Stimulated activated CD4-positive, alpha-beta T cell treated with anti-CD3 and anti-CD28 coated beads, Interleukin-12 subunit alpha, Interleukin-12 subunit beta, amount 100 ng/mL, for 4 hours (primary cell): ENCODE results near the gene MSRB1.
"Not testable (repeated sequence)": the region's sequence is repeated elsewhere in the genome, so short reads cannot be mapped to it uniquely, and the experiment has no call there.

Source experiments
- DNase-seq: peaks from one replicate; pipeline ENCODE4 v3.0.0-alpha.2; 2020

MSRB1 gene

DNA sequence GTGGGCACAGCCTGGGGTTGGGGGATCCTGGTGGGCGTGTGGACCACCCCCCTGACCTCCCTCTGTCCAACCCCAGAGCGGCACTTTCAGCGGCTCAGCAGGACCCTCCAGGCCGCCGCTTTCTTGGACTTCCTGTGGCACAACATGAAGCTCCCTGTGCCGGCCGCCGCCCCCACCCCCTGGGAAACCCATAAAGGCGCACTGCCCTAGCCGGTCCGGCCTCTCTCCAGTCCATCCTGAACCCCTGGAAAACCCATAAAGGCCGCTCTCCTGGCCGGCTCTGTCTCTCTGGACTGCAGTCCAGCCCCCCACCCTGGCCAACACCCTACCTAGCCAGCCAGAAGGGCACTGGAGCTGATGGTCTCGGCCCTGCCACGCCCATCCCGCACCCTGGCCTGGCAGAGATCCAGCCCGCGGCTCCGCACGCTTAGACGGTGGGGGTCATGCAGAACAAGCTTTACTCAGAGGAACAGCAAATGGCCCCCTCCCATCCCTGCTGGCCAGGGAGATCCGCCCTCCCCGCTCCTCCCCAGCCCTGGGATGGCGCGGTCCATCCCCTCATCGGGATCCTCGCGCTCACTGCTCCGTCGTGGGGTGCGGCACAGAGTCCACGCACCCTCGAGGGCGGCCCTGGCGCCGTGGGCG is 35.6 kb upstream of the MSRB1 start:
- no peak for DNase-seq

DNA sequence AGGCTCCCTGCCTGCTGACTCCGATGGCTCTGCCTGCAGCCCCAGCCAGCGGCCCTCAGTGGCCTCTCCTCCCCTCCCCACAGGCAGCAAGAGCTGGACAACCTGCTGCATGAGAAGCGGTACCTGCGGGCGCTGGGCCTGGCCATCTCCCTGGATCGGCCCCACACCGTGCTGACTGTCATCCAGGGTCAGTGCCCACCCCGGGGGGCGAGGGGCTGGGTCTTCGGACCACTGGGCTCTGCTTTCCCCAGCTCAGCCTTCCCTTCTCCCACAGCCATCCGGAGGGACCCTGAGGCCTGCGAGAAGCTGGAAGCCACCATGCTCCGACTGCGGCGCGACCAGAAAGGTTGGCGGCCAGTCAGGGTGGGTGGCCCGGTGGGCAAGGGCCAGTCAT is 34.9 kb upstream of the MSRB1 start:
- DNase-seq = no peak

DNA sequence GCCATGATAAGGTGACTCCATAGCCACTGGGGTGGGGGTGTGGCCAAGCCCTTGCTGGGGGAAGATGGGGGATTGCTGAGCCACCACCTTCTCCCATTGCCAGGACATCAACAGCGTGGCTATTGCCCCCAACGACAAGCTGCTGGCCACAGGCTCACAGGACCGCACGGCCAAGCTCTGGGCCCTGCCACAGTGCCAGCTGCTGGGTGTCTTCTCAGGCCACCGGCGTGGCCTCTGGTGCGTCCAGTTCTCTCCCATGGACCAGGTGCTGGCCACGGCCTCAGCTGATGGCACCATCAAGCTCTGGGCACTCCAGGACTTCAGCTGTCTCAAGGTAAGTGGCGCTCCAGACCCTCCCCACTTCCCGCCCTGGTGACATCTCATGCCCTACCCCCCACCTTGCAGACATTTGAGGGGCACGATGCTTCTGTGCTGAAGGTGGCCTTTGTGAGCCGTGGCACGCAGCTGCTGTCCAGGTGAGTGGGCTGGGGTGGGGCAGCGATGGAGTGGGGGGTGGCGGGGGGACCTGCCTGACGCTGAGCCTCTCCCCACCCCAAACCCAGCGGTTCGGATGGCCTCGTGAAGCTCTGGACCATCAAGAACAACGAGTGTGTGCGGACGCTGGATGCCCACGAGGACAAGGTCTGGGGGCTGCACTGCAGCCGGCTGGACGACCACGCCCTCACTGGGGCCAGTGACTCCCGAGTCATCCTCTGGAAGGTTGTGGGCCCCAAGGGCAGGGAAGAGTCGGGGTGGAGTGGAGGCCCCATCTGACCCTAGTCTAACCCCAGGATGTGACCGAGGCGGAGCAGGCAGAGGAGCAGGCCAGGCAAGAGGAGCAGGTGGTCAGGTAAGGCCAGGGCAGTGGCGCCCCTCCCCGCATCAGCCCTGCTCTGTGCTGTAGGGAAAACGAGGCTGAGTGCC is 34.2 kb upstream of the MSRB1 start:
- no peak for DNase-seq

DNA sequence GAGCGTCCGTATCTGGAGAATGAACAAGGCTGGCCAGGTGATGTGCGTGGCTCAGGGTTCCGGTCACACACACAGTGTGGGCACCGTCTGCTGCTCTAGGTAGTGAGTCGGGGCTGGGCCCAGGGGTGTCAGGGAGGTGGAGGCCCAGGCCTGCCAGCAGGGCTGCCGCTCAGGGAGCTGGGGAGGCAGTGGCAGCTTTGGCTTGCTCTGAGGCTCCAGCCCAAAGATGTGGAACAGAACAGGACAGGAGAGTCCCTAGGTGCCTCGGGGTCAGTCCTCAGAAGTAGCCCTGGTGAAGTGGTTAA is 33.2 kb upstream of the MSRB1 start:
- DNase-seq = no peak

DNA sequence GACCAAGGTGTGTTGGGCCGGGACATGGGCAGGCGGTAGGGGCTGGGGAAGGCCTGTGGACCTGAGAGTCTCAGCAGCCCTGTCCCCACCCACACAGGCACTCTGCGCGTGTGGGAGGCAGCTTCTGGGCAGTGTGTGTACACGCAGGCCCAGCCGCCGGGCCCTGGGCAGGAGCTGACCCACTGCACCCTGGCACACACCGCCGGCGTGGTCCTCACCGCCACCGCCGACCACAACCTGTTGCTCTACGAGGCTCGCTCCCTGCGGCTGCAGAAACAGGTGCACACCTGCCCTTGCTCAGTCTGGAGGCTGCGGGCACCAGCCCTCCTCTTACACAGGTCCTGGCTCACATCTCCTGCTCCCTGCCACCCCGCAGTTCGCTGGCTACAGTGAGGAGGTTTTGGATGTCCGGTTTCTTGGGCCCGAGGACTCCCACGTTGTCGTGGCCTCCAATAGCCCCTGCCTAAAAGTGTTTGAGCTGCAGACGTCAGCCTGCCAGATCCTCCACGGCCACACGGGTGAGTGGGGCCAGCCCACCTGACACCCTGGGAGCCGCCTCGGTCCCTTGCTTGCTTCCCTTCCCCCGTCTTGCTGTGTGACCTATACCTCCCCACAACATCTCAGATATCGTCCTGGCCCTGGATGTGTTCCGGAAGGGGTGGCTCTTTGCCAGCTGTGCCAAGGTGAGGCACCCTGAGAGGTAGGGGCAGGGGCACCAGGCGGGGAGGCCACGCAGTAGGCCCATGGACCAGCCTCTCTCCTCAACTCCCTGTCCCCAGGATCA is 32.6 kb upstream of the MSRB1 start:
- no peak for DNase-seq

DNA sequence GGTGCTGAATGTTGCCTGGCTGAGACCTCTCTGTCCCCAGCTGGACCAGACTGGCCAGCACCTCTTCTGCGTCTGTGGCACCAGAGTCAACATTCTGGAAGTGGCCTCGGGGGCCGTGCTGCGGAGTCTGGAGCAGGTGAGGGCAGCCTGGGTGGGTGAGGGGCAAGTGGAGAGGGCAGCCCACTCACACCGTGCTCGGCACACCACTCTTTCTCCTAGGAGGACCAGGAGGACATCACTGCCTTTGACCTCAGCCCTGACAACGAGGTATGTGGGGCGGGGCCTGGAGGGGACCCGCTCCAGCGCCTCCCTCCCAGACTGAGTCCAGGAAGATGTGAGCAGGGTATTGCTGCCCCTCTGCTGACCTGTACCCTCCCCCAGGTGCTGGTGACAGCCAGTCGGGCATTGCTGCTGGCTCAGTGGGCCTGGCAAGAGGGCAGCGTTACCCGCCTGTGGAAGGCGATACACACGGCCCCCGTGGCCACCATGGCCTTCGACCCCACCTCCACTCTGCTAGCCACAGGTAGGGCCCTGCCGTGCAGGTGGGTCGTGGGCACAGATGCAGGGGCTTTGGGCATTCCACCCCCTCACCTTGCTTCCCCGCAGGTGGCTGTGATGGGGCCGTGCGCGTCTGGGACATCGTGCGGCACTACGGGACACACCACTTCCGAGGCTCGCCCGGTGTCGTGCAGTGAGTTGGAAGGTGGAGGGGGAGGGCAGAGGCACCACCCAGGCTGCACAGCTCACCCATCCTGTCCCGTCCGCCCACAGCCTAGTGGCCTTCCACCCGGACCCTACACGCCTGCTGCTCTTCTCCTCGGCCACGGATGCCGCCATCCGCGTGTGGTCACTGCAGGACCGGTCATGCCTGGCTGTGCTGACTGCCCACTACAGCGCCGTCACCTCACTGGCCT is 31.4 kb upstream of the MSRB1 start:
- no peak for DNase-seq

DNA sequence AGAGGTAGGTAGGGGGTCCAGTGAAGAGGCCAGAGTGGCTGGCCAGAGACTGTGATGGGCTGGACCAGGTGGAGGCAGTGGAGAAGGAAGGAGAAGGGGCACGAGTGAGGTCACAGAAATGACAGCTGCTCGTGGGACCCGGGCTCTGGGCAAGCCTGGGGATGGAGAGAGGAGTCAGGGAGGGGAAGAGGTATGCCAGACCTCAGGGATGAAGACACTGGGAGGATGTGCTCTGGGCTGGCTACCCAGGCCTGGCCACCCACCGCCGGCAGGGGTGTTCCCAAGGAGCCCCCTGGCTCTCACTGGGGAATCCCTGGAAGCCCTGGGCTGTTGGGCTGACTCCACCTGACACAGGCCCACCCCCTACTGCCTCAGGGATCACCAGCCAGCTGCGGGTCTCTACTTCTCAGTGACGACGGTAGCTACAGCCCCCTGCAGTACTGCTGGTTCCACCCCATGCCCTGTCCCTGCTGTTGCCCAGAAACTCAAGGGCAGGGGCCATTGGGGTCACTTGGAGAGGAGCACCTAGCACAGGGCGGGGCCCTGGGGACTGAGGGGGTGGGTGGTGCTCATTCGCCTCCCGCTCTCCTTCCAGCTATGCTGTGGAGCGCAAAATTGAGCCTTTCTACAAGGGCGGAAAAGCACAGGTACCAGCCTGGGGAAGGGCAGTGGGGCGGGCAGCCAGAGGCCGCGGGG is 30.6 kb upstream of the MSRB1 start:
- no peak for DNase-seq

DNA sequence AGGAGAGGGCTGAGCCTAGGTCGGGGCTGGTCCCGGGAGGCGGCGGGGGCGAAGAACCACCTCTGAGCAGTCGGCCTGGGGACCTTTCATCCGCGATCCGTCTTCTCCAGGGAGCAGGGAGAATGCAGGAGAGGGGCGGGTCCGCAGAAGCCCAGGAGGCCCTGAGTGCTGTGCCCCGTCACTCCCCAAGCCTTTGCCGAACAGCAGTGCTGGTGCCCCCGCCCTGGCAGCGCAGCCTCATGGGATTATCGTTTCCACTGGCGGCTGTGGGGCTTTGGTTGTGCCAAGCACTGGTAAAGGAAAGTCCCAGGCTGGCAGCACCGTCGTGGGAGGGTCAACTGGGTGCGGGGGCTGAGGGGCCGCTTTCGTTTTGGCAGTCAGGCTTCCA is 29.5 kb upstream of the MSRB1 start:
- no peak for DNase-seq

DNA sequence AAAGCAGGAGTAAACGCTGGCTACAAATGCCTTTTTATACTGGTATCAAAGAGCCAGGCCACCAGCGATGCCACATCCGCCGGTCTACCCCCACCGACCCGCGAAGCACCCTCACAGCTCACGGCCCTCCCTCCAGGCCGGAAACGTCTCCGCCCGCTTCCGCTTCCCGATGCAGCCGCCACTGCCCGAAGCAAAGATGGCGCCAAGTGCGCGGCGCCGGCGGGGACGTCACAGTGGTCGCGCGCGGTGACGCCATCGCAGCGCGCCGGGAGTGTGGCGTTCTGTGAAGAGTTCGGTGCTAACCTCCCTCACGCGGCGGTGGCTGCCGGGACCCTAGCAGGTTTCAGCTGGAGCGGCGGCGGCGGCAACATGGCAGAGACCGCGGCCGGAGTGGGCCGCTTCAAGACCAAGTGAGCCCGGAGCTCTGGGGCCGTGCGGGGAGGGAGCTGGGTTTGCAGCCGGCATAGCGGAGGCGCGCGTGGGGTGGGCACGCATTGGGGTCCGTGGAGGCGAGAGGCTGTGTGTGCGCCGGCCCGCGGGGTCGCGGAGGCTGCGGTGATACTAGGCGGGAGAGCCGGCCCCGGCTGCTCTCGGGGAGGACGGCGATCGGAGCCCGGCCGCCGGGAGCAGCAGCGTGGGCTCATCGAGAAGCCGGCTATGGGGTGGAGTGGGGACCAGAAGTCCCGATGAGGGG is 28.9 kb upstream of the MSRB1 start, which contains the start of gene TBL3:
TSS of gene TBL3 (plus strand) at position 258 of the 694 bp plus-strand sequence. CDS start at position 370, 112 bp downstream.
- peak; percentile 94 for DNase-seq

DNA sequence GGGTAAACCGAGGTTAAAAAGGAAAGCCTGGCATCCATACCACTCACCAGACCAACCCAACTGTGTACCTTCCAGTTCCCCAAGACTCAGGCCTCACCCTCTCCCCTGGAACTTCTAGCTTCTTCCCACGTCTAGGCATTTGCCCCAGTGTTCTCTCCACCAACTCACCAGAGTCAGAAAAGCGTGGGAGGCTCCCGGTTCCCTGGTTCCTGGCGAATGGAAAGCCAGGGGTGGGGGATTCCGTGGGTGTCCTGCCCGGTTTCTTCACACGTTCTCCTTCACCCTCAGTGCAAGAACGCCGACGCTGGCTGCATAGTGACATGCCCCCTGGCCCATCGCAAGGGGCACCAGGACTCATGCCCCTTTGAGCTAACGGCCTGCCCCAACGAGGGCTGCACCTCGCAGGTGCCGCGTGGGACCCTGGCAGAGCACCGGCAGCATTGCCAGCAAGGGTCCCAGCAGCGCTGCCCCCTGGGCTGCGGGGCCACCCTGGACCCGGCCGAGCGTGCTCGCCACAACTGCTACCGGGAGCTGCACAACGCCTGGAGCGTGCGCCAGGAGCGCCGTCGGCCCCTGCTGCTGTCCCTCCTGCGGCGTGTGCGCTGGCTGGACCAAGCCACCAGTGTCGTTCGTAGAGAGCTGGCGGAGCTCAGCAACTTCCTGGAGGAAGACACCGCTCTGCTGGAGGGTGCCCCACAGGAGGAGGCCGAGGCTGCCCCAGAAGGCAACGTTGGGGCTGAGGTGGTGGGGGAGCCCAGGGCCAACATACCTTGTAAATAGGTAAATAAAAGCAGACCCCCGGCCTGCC is 25.4 kb upstream of the MSRB1 start:
- DNase-seq = no peak

DNA sequence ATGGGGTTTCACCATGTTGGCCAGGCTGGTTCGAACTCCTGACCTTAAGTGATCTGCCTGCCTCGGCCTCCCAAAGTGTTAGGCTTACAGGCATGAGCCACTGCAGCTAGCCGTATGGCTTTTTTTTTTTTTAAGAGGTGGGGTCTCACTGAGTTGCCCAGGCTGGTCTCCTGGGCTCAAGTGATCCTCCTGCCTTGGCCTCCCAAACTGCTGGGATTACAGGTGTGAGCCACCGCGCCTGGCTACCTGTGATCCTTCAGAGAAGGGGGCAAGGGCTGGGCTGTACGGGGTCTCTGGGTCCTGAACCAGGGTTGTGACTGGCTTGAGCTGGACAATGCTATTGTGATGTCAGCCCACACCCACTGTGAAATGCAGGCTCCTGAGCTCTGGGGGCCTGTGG is 23.5 kb upstream of the MSRB1 start, which contains the start of gene RNF151:
TSS of gene RNF151 (plus strand) at position 397 of the 400 bp plus-strand sequence. CDS start 26 bp downstream, outside the sequence.
- DNase-seq = no peak

DNA sequence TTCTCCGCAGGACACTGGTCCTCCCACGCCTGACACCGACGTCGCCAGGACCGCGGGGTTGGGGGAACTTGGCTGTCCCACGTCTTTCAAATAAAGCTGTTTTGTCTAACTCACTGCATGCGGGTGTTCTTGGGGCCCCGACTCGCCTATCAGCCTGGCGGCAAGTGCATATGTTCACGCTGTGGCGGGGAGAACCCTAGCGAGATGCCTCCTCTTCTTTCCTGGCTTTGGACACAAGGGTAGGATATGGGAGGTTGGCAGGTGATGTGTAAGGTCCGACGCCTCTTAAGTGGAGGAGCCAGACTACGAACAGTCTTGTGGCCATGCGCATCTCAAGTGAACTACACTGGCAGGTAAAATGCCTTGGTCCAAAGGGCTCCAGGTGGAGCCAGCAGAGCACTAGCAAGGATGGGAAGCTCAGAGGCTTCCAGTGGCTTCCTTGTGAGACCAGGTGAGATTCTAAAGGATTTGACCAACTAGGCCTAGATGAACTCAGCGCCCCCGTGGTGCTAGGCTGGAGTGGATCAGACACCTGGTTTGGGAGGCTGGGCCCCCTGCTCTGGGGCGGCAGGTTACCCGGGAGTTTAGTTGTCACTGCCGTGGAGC is 22.5 kb upstream of the MSRB1 start:
- no peak for DNase-seq

DNA sequence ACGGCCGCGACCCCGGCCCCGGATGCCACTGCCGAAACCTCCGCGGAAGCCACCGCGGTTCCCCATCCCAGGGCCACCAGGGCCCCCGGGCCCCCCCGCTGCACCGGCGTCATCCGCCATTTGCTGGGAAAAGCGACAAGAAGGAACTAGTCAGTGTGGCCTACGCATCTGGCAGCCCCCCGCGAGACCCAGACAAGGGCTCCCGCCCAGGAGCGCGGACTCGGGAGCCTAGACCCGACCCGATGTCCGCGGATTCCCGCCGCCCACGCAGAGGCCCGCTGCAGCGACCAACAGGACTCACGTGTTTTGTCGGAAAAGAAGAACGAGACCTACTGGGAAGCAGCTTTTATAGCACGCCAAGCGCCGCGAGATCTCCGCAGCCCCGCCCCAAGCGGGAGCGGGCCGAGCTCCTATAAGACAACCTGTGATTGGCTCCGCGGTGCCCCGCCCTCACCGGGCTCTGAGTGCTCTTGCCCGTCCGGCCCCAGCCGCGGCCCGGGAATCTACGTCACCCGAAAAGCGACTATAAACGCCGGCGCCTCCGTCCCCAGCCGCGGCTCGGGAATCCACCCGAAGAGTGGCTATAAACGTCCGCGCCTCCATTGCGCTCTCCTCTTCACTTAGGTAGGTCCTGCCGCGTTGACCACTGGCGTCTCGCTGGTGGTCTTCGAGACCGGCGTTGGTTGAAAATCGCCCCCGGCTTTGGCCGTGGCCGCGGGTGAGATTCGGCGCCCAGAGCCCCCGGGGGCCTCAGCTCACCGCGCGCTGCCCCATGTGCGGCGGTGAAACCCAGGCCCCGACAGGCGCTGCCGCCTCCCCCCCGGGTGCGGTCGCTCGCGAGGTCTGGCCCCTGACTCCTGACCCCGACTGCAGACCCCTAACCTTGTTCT is 21.8 kb upstream of the MSRB1 start, which contains the start of gene RPS2:
TSS of gene RPS2 (minus strand) at position 321 of the 890 bp plus-strand sequence. CDS start at position 120, 201 bp downstream.
- DNase-seq = peak; percentile 96

DNA sequence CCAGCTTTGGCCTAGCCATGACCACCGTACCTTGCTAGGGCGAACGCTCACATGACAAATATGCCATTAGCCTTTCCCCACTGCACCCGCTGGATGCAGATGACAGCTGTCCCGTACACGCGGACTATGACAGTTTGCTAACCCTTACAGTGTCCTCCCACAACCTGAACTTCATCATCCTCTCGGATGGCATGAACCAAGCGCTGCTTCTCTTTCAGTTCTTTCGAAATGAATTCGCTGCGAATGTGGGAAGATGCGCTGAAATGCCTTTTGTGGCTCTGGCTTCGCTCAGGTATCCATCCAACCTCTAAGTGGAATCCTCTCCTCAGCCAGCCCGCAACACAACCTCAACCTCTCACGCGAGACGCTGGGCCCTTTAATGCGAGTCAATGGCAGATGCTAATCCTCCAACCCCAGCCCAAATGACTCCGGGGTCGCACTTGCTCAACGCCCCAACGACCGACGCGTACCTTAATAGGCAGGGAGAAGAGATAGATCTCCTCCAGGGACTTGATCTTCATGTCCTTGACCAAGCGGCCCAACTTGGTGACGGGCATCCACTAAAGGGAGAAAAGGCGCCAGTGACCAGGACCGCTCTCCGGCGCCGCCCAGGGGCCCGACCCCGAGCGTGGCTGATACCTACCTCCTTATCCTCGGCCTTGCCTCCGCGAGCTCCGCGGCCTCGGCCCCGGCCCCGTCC is 21.0 kb upstream of the MSRB1 start:
- peak; percentile 44 for DNase-seq

DNA sequence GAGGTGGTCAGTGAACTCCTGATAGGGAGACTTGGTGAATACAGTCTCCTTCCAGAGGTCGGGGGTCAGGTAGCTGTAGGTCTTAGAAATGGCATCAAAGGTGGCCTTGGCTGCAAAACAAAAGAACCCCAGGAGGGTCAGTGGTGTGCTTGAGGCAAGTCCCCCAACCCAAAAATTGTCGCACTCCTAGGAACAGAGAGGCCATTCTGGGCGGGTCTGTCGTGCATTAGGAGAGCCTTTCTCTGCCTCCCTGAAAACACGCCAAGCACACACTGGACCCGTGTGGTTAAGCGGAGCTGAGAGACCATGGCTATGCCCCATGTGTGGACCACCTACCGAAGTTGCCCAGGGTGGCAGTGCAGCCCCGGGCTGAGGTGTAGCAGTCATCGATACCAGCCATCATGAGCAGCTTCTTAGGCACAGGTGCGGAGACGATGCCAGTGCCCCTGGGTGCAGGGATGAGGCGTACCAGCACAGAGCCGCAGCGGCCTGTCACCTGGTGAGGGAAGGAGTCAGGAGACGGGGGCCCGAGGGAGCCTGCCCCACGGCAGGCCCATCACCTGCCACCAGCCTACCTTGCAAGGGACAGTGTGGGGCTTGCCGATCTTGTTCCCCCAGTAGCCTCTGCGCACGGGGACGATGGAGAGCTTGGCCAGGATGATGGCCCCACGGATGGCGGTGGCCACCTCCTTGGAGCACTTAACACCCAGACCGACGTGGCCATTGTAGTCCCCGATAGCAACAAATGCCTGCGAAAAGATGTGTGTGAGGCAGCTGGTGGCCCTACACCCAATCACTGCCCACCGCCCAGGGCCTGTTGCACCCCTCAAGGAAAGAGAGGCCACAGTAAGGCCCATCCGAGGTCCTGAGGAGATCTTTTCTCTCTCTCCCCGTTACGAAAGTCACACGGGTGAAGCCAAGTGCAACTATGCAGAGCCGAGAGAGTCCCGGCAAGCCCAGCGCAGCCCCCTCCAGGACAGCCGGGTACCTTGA is 19.5 kb upstream of the MSRB1 start:
- not testable (repeated sequence) for DNase-seq

DNA sequence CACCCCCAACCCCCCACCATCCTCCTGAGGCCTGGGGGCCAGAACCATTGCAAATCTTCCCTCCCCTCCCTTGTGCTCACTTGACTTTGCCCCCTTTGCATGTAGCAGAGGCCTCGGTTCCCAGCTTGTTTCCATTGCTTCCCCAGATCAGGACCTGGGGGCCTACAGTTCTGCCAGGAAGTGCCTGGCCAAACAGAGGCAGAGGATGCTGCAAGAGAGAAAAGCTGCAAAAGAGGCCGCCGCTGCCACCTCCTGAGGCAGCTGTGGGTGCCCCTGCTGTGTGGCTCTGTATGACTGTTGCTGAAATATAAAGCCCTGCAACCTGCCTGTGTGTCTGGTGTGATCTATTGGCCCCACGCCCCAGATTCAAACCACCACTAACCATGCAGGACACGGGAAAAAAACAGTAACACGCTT is 18.7 kb upstream of the MSRB1 start:
- DNase-seq = no peak
